Endothelial cell of umbilical vein (primary cell): Measurements from ENCODE around the gene SUGP2. TPM values are rescaled to one million over a fixed set of nuclear protein-coding genes. Genes with fewer than 3 reads are reported as not detected.

ENCODE experiments used
- BruUV-seq: library from RNA; stranded (reverse); fragments of 400-500 nt; replicated peaks from 2 replicates; lab custom pipeline; 2021; lab: Mats Ljungman, UMichigan
- CTCF ChIA-PET: fragments of 300-600, 350-600 bp; sonication (Branson Sonifier 250); formaldehyde crosslinking; loops from one replicate; lab custom pipeline; 2021; ENCODE audit warnings: antibody characterized with exemption, inconsistent platforms; lab: Charles Lee
- POLR2A ChIA-PET: fragments of 300-600, 350-600 bp; sonication (Branson Sonifier 250); formaldehyde crosslinking; loops from one replicate; lab custom pipeline; 2021; ENCODE audit warnings: antibody characterized with exemption, inconsistent platforms; lab: Charles Lee
- DNase-seq: peaks from one replicate; pipeline ENCODE4 v3.0.0-alpha.2; 2011; ENCODE audit warnings: low read depth, low spot score
- FAIRE-seq: peaks from 2 replicates; lab custom pipeline; 2011; peaks lifted over from hg19 to GRCh38; lab: Jason Lieb, UNC
- H2AFZ ChIP-seq: 2 replicates; pipeline ENCODE4 v1.6.0; 2012; ENCODE audit warnings: low read depth, low read length, control low read depth, inconsistent platforms
- H3K27ac ChIP-seq: 2 replicates; pipeline ENCODE4 v1.5.1; 2011; ENCODE audit warnings: low read depth, mild to moderate bottlenecking, control low read depth, low read length, moderate library complexity; ENCODE audit not compliant: insufficient read depth
- H3K27me3 ChIP-seq, 2 experiments: 2 replicates each; pipeline versions ENCODE4 v1.6.0 to v1.6.1; 2011; ENCODE audit warnings: low read length in 2 of 2, mixed read lengths in 1 of 2; ENCODE audit not compliant: control insufficient read depth in 2 of 2, insufficient read depth in 2 of 2
- H3K36me3 ChIP-seq, 2 experiments: 2 replicates in 1 of 2; 3 replicates in 1 of 2; pipeline ENCODE4 v1.5.1; 2011; ENCODE audit warnings: low read length in 2 of 2, mild to moderate bottlenecking in 1 of 2, moderate library complexity in 1 of 2; ENCODE audit not compliant: control insufficient read depth in 2 of 2, insufficient read depth in 2 of 2; ENCODE audit errors: extremely low read depth in 1 of 2
- H3K4me1 ChIP-seq: 3 replicates; pipeline ENCODE4 v1.5.1; 2011; ENCODE audit warnings: mild to moderate bottlenecking, low read length; ENCODE audit not compliant: control insufficient read depth, insufficient read depth; ENCODE audit errors: extremely low read depth
- H3K4me2 ChIP-seq: 2 replicates; pipeline ENCODE4 v1.6.1; 2011; ENCODE audit warnings: low read length, control low read depth, mixed read lengths; ENCODE audit not compliant: insufficient read depth
- H3K4me3 ChIP-seq, 3 experiments: fragments of 200-600 bp in 1 of 3; sonication (generic), shearing (Covaris generic) in 1 of 3; replicated peaks in 1 of 3; 2 replicates each; pipeline ENCODE4 v1.5.1; 2011 to 2016; ENCODE audit warnings: control low read depth in 3 of 3, low read length in 3 of 3, mild to moderate bottlenecking in 2 of 3, inconsistent platforms in 1 of 3, low read depth in 1 of 3, moderate library complexity in 1 of 3; ENCODE audit not compliant: insufficient read depth in 1 of 3
- H3K79me2 ChIP-seq: 2 replicates; pipeline ENCODE4 v1.6.0; 2012; ENCODE audit warnings: low read length, inconsistent platforms; ENCODE audit not compliant: control insufficient read depth, insufficient read depth
- H3K9ac ChIP-seq: replicated peaks from 2 replicates; pipeline ENCODE3; 2011; ENCODE audit warnings: low read length, control low read depth; ENCODE audit not compliant: insufficient read depth; ENCODE audit errors: extremely low read depth
- H3K9me1 ChIP-seq: replicated peaks from 3 replicates; pipeline ENCODE4 v1.6.0; 2011; ENCODE audit warnings: mild to moderate bottlenecking, low read length; ENCODE audit not compliant: control insufficient read depth, insufficient read depth; ENCODE audit errors: extremely low read depth
- H3K9me3 ChIP-seq: replicated peaks from 2 replicates; pipeline ENCODE4 v1.5.1; 2012; ENCODE audit warnings: low read length, inconsistent platforms; ENCODE audit not compliant: control insufficient read depth, insufficient read depth
- H4K20me1 ChIP-seq: replicated peaks from 2 replicates; pipeline ENCODE3; 2011; ENCODE audit warnings: mild to moderate bottlenecking, low read length; ENCODE audit not compliant: control insufficient read depth, insufficient read depth; ENCODE audit errors: extremely low read depth
- CTCF ChIP-seq, 2 donors: IDR thresholded peaks; 1 replicate in 1 of 2; 2 replicates in 1 of 2; pipeline ENCODE4 v1.5.1; 2011; ENCODE audit warnings: low read length in 2 of 2, mild to moderate bottlenecking in 2 of 2, moderate library complexity in 2 of 2, control low read depth in 1 of 2, inconsistent platforms in 1 of 2, low read depth in 1 of 2; ENCODE audit not compliant: insufficient read depth in 1 of 2; ENCODE audit errors: extremely low read depth in 1 of 2
- EZH2 ChIP-seq: IDR thresholded peaks from 2 replicates; pipeline ENCODE4 v1.6.1; 2012; ENCODE audit warnings: borderline replicate concordance, low read depth, mild to moderate bottlenecking, moderate library complexity, low read length, inconsistent platforms; ENCODE audit not compliant: severe bottlenecking
- FOS ChIP-seq: IDR thresholded peaks from 2 replicates; pipeline ENCODE4 v1.6.1; 2011; ENCODE audit warnings: mild to moderate bottlenecking, low read length, moderate library complexity, borderline replicate concordance; ENCODE audit not compliant: insufficient read depth
- GATA2 ChIP-seq: IDR thresholded peaks from 2 replicates; pipeline ENCODE4 v1.7.0; 2011; ENCODE audit warnings: low read depth, mild to moderate bottlenecking, moderate library complexity, mixed read lengths, low read length; ENCODE audit not compliant: insufficient read length, insufficient read depth
- JUN ChIP-seq: IDR thresholded peaks from 2 replicates; pipeline ENCODE4 v1.6.1; 2011; ENCODE audit warnings: borderline replicate concordance, low read depth; ENCODE audit not compliant: insufficient read length, insufficient read depth
- MAX ChIP-seq: IDR thresholded peaks from 2 replicates; pipeline ENCODE4 v1.6.1; 2011; ENCODE audit not compliant: insufficient read depth, insufficient read length
- MYC ChIP-seq: IDR thresholded peaks from one replicate; pipeline ENCODE4 v1.6.1; 2011; ENCODE audit warnings: mild to moderate bottlenecking, low read depth, low read length
- POLR2A ChIP-seq: IDR thresholded peaks from 2 replicates; pipeline ENCODE4 v1.6.1; 2012; ENCODE audit warnings: low read depth, mild to moderate bottlenecking, control low read depth, low read length
- POLR2AphosphoS5 ChIP-seq: IDR thresholded peaks from 2 replicates; pipeline ENCODE4 v1.6.1; 2012; ENCODE audit warnings: low read depth, mild to moderate bottlenecking, control low read depth, low read length, moderate library complexity; ENCODE audit not compliant: insufficient read depth
- dilution Hi-C: fragments of 300-500 bp; cut with MboI; formaldehyde crosslinking; loops from one replicate; pipeline ENCODE4 v1.15.0; 2019; ENCODE audit warnings: low sequenced_read_pairs; ENCODE audit not compliant: extremely low pct_ligation_motif_present
- intact Hi-C: fragments of 100-400 bp; cut with micrococcal nuclease; formaldehyde crosslinking; loops from one replicate; pipeline ENCODE4 v1.10.0; 2022
- polyA plus RNA-seq, 4 experiments: library from polyadenylated mRNA; depleted of rRNA in 3 of 4; stranded (reverse) in 3 of 4; unstranded in 1 of 4; fragments of >200 nt; gene quantifications; 2 replicates each; pipeline versions ENCODE4 v1.2.1 to v1.2.3, GENCODE V29; 2011 to 2012; ENCODE audit warnings: missing spikeins in 1 of 4
- total RNA-seq: library from RNA; stranded (reverse); gene quantifications from 2 replicates; pipeline ENCODE4 v1.2.3, GENCODE V29; 2021

The SUGP2 gene
- total and polyA plus RNA-seq, 2 donors (not counting 3 experiments of a cell fraction or from before 2014, with no cell fraction given): 44.6 to 79.7 TPM

GRCh38 chr19:19075126-19075525, 41.8 kb upstream of the SUGP2 start:
- DNase-seq (no peak), FAIRE-seq (no peak)
- Histone ChIP-seq H3K4me1 (no peaks in the 10 kb centered on the region), H3K27me3 (no peaks in the 10 kb centered on the region), H3K79me2 (no peaks in the 10 kb centered on the region), H2AFZ (no peak overlapping the region), H3K4me3 (no peak overlapping the region), H3K9ac (no peak overlapping the region), H3K36me3 (no peaks in the 10 kb centered on the region), H3K27ac (no peak overlapping the region), H3K4me2 (no peak overlapping the region), H3K9me3 (no peaks in the 10 kb centered on the region), H3K9me1 (no peaks in the 10 kb centered on the region), H4K20me1 (no peaks in the 10 kb centered on the region)
- no TSS peak for BruUV-seq
- dilution Hi-C loops (no loop called here), intact Hi-C loops (no loop called here)
- CTCF ChIA-PET: interaction anchor here (0.9 to 1.0 kb wide), 2 partner anchors 14 to 61 kb away, joined by 4 to 5 read pairs; no protein-coding TSS in a partner anchor
- TF ChIP-seq GATA2 (no peak), POLR2A (no peak), POLR2AphosphoS5 (no peak), MYC (no peak), FOS (no peak), CTCF (IDR thresholded peaks at IDR 0.05; ENCODE audit: extremely low read depth in 1 of 2, insufficient read depth in 1 of 2, low read depth in 1 of 2, low read length in 2 of 2) (no peak), JUN (no peak), MAX (no peak), EZH2 (no peak)
- POLR2A ChIA-PET: no interaction called here
